Body of pancreas (tissue), 4 donors: ENCODE measurements around the gene SPART. TPM values are rescaled to one million over a fixed set of nuclear protein-coding genes. Genes with fewer than 3 reads are reported as not detected.

Source experiments
- ATAC-seq: fragments of 150-250 bp; one replicate; pipeline ENCODE4 v1.9.1; 2016
- DNase-seq, 4 donors: peaks; one replicate each; pipeline ENCODE4 v3.0.0-alpha.2; 2019
- H3K27ac ChIP-seq, 4 donors: fragments of 200-600 bp; sonication (generic); 1 replicate in 3 of 4; 2 replicates in 1 of 4; pipeline versions ENCODE4 v1.5.1 to v1.6.1; 2016 to 2019; ENCODE audit warnings: mild to moderate bottlenecking in 1 of 4, mixed read lengths in 1 of 4, moderate library complexity in 1 of 4
- H3K27me3 ChIP-seq, 2 donors: fragments of 200-600 bp; sonication (generic); one replicate each; pipeline ENCODE4 v1.6.0; 2016; ENCODE audit warnings: mild to moderate bottlenecking in 1 of 2
- H3K36me3 ChIP-seq, 2 donors: fragments of 200-600 bp; sonication (generic); replicated peaks in 1 of 2; 2 replicates each; pipeline ENCODE4 v1.5.1; 2016; ENCODE audit warnings: low read depth in 2 of 2; ENCODE audit not compliant: insufficient read depth in 1 of 2
- H3K4me1 ChIP-seq: fragments of 200-600 bp; sonication (generic); one replicate; pipeline ENCODE4 v1.6.0; 2016
- H3K4me3 ChIP-seq, 2 donors: fragments of 200-600 bp; sonication (generic); 1 replicate in 1 of 2; 2 replicates in 1 of 2; pipeline ENCODE4 v1.5.1; 2016 to 2019
- H3K9me3 ChIP-seq, 3 donors: fragments of 200-600 bp; sonication (generic); 1 replicate in 2 of 3; 2 replicates in 1 of 3; pipeline ENCODE4 v1.5.1; 2016
- POLR2A ChIP-seq, 3 donors: fragments of 450-650 bp; IDR thresholded peaks; one replicate each; pipeline ENCODE4 v1.6.1; 2016; ENCODE audit warnings: antibody characterized with exemption in 3 of 3, mild to moderate bottlenecking in 2 of 3
- whole genome bisulfite sequencing, 2 donors: methylation state at CpG; one replicate each; pipeline ENCODE4 v1.1.5; 2017; 5-methylcytosine and 5-hydroxymethylcytosine counted together
- intact Hi-C: fragments of 100-400 bp; cut with DNase I; formaldehyde crosslinking; loops from one replicate; pipeline ENCODE4 v1.15.1; 2023
- total RNA-seq, 2 donors: library from RNA; depleted of rRNA; stranded (reverse); fragments of >200 nt; gene quantifications; one replicate each; pipeline ENCODE4 v1.1.0, GENCODE V29; 2016
- TF ChIP-seq, protein P1 (sequence below), 7 experiments: fragments of 450-650 bp in 4 of 7; fragments of 200-600 bp in 3 of 7; sonication (generic) in 3 of 7; IDR thresholded peaks; one replicate each; pipeline ENCODE4 v1.5.1; 2016 to 2019; ENCODE audit warnings: antibody characterized with exemption in 7 of 7

Gene SPART
- total RNA-seq, 2 donors from 2014 or later, result 11.5 to 16.1 TPM

DNA sequence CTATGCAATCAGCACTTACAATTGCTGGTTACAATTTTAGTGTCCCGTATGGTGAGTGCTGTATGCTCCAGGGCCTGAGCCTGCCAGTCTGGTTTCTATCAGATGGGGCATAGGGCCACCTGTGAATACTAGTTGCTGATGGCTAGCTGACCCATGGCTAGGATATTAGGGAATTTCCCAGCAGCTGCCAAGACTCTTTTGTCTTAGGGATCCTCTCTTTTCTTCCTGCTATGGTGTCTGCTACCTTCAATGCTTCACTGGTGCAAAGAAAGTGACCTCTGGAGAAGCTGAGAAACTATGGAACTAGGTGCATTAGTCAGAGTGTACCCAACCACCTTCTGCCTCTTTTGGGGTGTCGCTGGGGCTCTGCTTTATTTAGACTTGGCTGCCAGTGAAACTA lies 60.2 kb downstream of the SPART start:
- intact Hi-C loops, result loop anchor here (10.0 kb wide), 1 partner anchor 449 kb away; no protein-coding TSS in a partner anchor
- H3K27ac ChIP-seq, result no peak overlapping the region
- no peak for TF ChIP-seq POLR2A (IDR thresholded peaks at IDR 0.05)
- TF ChIP-seq, protein P1, sequence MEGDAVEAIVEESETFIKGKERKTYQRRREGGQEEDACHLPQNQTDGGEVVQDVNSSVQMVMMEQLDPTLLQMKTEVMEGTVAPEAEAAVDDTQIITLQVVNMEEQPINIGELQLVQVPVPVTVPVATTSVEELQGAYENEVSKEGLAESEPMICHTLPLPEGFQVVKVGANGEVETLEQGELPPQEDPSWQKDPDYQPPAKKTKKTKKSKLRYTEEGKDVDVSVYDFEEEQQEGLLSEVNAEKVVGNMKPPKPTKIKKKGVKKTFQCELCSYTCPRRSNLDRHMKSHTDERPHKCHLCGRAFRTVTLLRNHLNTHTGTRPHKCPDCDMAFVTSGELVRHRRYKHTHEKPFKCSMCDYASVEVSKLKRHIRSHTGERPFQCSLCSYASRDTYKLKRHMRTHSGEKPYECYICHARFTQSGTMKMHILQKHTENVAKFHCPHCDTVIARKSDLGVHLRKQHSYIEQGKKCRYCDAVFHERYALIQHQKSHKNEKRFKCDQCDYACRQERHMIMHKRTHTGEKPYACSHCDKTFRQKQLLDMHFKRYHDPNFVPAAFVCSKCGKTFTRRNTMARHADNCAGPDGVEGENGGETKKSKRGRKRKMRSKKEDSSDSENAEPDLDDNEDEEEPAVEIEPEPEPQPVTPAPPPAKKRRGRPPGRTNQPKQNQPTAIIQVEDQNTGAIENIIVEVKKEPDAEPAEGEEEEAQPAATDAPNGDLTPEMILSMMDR (IDR thresholded peaks at IDR 0.05), result no peak
- H3K36me3 ChIP-seq, result no peaks in the 10 kb centered on the region
- no peaks in the 10 kb centered on the region for H3K27me3 ChIP-seq
- no peak overlapping the region for H3K4me3 ChIP-seq
- H3K9me3 ChIP-seq, result no peaks in the 10 kb centered on the region
- ATAC-seq, result no peak
- 58 to 79% methylated on average over 2 of the region's 2 CpGs for WGBS, 2 donors
- no peaks in the 10 kb centered on the region for H3K4me1 ChIP-seq
- no peak for DNase-seq

DNA sequence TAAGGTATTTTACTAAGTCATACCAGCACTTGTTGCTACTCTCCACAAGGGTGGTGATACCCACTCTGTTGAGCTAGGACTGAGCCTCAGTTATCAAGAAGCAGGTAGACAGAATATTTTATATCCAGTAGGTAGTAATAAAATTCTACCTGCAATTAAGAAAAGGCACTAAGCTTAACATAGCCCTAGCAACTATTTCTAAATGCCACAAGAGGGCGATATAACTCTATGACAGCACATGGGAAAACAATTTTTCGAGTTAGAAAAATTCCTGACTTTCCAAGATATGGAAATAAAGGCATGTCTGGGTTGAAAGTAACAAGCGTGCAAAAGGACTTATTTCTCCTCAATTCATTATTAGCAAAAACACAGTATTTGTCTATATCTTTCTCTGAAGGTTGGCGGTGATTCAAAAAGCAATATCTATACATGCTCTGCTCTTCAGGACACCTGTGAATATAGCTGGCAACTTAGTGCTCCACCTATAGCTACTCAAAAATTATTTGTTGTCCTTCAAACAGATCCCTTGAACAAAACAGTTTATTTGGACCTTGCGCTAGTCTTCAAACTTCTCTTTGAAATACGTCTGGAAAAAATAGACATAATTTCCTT lies 63.3 kb downstream of the SPART start:
- no peak overlapping the region for H3K27ac ChIP-seq
- ATAC-seq, result peak; percentile 67
- no peaks in the 10 kb centered on the region for H3K9me3 ChIP-seq
- no peak overlapping the region for H3K4me3 ChIP-seq
- WGBS, 2 donors, result 32 to 38% methylated on average over 6 of the region's 6 CpGs
- no peak for DNase-seq
- H3K27me3 ChIP-seq, result no peaks in the 10 kb centered on the region
- no peaks in the 10 kb centered on the region for H3K36me3 ChIP-seq
- TF ChIP-seq, protein P1 (IDR thresholded peaks at IDR 0.05), result peak; percentile 69 to 88 (median 81)
- no peak for TF ChIP-seq POLR2A (IDR thresholded peaks at IDR 0.05)
- intact Hi-C loops, result loop anchor here (10.0 kb wide), 1 partner anchor 452 kb away; no protein-coding TSS in a partner anchor
- no peaks in the 10 kb centered on the region for H3K4me1 ChIP-seq

DNA sequence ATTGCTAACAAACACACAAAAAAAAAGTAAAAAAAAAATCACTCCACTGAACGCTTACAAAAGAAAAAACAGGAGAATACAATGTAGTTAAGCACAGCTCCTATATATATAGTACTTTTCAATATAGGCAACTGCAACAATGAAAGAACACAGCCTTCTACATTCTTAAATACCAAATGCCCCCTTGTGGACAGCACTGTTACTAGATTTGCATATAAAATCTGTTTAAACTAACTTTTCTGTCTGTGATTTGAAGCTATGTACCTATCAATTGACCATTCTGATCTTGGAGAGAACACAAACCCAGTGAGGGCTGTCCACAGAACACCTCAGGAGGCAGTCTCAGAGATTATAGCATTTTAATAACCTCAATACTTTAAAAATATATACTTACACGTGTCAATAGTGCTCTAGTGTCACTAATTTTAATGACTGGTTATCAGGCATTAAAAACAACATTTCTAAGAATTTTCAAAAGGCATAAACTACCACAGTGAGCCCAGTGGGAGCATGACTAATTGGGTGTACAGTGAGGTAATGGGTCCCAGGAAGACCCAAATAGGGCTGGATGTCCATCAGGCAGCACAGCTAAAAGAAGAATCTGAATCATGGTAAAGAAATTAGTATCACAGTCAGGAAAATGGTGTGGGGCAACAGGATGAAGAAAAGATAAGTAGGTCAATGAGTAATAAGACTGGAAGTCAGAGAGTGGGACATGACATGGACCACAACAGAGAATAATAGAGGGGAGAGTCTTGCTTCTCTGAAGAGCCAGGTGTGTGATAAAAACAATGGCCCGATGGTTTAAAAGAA lies 70.8 kb downstream of the SPART start:
- 48 to 52% methylated on average over 3 of the region's 3 CpGs for WGBS, 2 donors
- TF ChIP-seq POLR2A (IDR thresholded peaks at IDR 0.05), result no peak
- TF ChIP-seq, protein P1 (IDR thresholded peaks at IDR 0.05), result peak in 6 of 7 experiments; percentile 40 to 65 (median 52)
- Histone ChIP-seq H3K4me1 (no peaks in the 10 kb centered on the region), H3K27me3 (no peaks in the 10 kb centered on the region), H3K9me3 (no peaks in the 10 kb centered on the region), H3K4me3 (no peak overlapping the region), H3K27ac (no peak overlapping the region), H3K36me3 (no peaks in the 10 kb centered on the region)
- intact Hi-C loops, result loop anchor here (5.0 kb wide), 1 partner anchor 298 kb away; no protein-coding TSS in a partner anchor
- ATAC-seq (no peak), DNase-seq (peak in 3 of 4 donors; percentile 32 to 62 (median 39))

DNA sequence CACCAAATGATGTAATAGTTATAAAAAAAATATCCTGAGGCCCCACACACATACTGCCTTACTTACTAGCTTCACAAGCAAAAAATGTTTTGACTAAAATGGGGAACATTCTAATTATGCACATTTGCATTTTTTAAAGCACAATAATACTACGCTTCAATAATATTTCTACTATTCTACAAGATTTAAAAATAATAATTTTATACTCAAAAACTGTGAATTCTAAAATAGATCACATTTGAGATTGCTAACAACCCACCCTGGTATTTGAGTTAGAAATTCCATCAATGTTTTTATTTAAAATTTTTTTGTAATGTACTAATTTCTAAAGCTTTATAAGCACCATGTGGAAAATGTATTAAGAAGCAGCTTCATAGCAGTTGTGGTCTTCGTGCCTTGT lies 72.8 kb downstream of the SPART start:
- intact Hi-C loops, result no loop called here
- ATAC-seq, result no peak
- no peaks in the 10 kb centered on the region for H3K9me3 ChIP-seq
- H3K36me3 ChIP-seq, result no peaks in the 10 kb centered on the region
- DNase-seq, result no peak
- no peaks in the 10 kb centered on the region for H3K27me3 ChIP-seq
- WGBS, 2 donors, result 84 to 86% methylated on average over 2 of the region's 2 CpGs
- no peak overlapping the region for H3K27ac ChIP-seq
- H3K4me3 ChIP-seq, result no peak overlapping the region
- H3K4me1 ChIP-seq, result no peaks in the 10 kb centered on the region
- no peak for TF ChIP-seq POLR2A (IDR thresholded peaks at IDR 0.05)
- TF ChIP-seq, protein P1 (IDR thresholded peaks at IDR 0.05), result no peak
